Muscle of leg (tissue), 11 donors: ENCODE measurements around the gene SPATA3. TPM values are rescaled to one million over a fixed set of nuclear protein-coding genes. Genes with fewer than 3 reads are reported as not detected.
A peak's percentile ranks its signal among the peaks of the same experiment; 100 is the strongest.

Source experiments
- DNase-seq: peaks from one replicate; pipeline ENCODE4 v3.0.0; 2013
- H3K27ac ChIP-seq: one replicate; pipeline ENCODE4 v1.5.1; 2013; ENCODE audit warnings: mild to moderate bottlenecking, low read length, control low read depth
- H3K27me3 ChIP-seq: one replicate; pipeline ENCODE4 v1.6.1; 2013; ENCODE audit warnings: low read length; ENCODE audit not compliant: control insufficient read depth, insufficient read depth
- H3K36me3 ChIP-seq: one replicate; pipeline ENCODE4 v1.6.1; 2013; ENCODE audit warnings: low read length; ENCODE audit not compliant: control insufficient read depth, insufficient read depth
- H3K4me1 ChIP-seq: one replicate; pipeline ENCODE4 v1.6.1; 2013; ENCODE audit warnings: low read length; ENCODE audit not compliant: control insufficient read depth, insufficient read depth
- H3K4me3 ChIP-seq: one replicate; pipeline ENCODE4 v1.5.1; 2013; ENCODE audit warnings: low read length, control low read depth
- H3K9me3 ChIP-seq: replicated peaks from 2 replicates; pipeline ENCODE4 v1.6.1; 2013; ENCODE audit warnings: low read depth, low read length; ENCODE audit not compliant: control insufficient read depth
- WGBS: methylation state at CpG from one replicate; pipeline ENCODE4 v1.1.5; 2013; ENCODE audit warnings: missing lambda C conversion rate; ENCODE audit not compliant: insufficient coverage; 5-methylcytosine and 5-hydroxymethylcytosine counted together
- polyA plus RNA-seq, 8 donors: library from polyadenylated mRNA; unstranded; fragments of 120-200 nt; gene quantifications; one replicate each; pipeline versions ENCODE4 v1.2.1 to v1.2.3, GENCODE V29; 2013; ENCODE audit warnings: inconsistent platforms in 1 of 8, low replicate concordance in 1 of 8; ENCODE audit not compliant: insufficient read length in 8 of 8, insufficient read depth in 1 of 8
- total RNA-seq: library from RNA; stranded (reverse); fragments of 120-200 nt; gene quantifications from one replicate; pipeline ENCODE4 v1.2.4, GENCODE V29; 2013

SPATA3 gene
- total and polyA plus RNA-seq, 9 donors: not detected

DNA sequence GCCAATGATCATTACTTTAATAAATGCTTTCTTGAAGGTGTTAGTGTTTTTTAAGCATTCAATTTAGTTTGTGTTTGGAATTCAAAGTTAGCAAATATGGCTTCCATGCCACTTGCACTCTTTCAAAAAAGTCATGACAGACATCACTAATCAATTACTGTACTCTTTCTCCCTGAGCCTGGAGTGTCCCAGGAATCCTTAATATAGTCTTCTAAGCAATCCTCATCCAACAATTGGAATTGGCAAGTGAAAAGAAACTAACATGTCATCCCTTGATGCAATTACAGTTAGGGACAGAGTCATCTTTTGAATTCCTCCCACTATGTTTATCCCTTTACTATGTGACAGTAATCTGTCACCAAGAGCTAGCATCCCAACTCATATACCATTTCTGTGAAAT, 41.2 kb upstream of the SPATA3 start:
- no peak for DNase-seq
- Histone ChIP-seq H3K4me1 (no peaks in the 10 kb centered on the region), H3K27me3 (peaks cover 22% of the 10 kb centered on the region), H3K4me3 (no peak overlapping the region), H3K36me3 (no peaks in the 10 kb centered on the region), H3K9me3 (no peaks in the 10 kb centered on the region), H3K27ac (no peak overlapping the region)

DNA sequence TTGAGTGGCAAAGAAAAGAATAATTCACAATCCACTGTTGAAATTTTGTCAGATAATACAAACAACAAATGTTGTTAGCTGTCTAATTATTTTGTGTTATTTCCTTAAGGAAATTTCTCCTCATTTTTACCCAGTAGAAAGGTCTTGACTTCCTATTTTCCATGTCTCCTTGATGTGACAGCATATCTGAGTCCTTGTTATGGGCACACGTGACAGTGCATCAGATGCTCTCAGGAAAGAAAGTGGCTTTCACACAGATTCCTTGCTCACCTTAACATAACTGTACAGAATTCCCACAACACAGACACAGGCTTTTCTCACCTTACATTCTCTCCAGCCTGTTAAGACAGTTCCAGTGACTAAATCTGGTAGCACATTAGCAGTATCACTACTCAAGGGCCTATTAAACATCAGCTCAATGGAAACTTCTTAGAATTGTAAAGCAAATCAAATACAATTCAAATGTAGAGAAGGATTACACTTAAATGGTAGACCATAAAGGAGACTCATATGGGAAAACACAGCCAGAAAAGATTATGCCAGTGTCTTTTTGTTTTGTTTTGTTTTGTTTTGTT, 40.7 kb upstream of the SPATA3 start:
- Histone ChIP-seq H3K36me3 (no peaks in the 10 kb centered on the region), H3K9me3 (no peaks in the 10 kb centered on the region), H3K27me3 (peaks cover 22% of the 10 kb centered on the region), H3K4me3 (no peak overlapping the region), H3K27ac (no peak overlapping the region), H3K4me1 (no peaks in the 10 kb centered on the region)
- WGBS: 50% methylated on average over 1 of the region's 1 CpG
- DNase-seq: no peak

DNA sequence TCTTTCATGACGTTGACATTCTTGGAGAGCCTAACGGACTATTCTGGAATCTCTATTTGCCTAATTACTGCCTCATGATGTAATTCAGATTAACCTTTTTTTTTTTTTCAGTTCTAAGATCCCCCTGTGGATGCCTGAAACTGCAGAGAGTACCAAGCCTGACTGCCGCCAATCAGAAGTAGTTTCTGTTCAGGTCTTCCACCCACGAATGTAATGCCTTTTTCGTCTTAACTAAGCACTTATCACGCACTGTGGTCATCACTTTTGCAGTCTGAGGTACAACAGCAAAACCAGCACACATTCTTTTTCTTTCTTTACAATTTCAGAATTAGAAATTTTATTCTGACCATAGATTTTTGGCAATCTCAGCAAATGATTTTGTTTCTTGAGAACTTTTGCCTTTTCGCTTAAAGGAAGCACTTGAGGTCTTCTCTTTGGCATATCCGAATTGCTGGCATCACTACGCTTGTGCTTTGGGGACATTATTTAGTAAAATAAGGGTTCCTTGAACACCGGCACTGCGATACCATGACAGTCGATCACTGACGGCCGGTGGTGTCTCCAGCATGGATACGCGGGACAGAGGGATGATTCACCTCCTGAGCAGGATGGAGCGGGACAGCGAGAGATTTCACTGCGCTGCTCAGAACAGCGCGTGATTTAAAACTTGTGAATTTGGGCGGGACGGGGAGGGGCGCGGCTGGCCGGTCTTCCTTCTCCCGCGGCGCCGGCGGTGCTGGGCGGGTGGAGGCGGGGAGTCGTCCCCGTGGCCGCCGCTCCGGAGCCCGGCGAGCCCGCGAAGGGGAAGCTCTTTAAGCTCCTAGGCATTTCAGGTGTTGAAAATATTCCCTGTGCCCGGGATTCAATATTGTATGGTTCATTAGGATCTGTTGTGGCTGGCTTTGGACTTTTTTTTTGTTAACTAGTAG, 38.8 kb upstream of the SPATA3 start:
- DNase-seq: peak; percentile 46
- 14% methylated on average over 25 of the region's 43 CpGs for WGBS
- Histone ChIP-seq H3K9me3 (no peaks in the 10 kb centered on the region), H3K27me3 (peaks cover 27% of the 10 kb centered on the region), H3K4me1 (no peaks in the 10 kb centered on the region), H3K27ac (no peak overlapping the region), H3K36me3 (no peaks in the 10 kb centered on the region), H3K4me3 (peak overlapping the region; percentile 4)

DNA sequence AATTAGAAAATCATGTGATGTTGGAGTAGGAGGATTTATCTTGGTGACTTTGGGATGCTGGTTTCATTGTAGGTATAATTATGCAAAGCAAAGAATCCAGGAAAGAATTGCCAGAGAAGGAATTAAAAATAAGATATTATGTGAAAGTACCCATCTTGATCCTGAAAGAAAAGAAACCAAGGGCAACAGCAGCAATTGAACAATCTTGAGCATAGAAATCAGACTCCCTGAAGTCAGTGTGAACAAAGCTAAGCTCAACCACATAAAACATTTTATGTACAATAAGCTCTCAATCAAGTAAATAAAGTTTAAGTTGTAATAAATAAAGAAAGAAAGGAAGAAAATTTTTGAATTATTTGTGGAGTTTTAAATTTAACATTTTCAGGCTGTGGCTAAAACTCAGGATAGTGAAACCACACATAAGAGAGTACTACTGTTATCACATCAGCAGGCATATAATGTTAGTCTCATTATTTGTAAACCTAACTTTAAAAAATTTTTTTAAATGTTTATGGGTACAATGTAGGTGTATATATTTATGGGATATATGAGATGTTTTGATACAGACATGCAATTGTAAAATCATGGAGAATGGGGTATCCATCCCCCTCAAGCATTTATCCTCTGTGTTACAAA, 38.0 kb upstream of the SPATA3 start:
- no peak for DNase-seq
- H3K36me3 ChIP-seq: no peaks in the 10 kb centered on the region
- no peaks in the 10 kb centered on the region for H3K4me1 ChIP-seq
- no peak overlapping the region for H3K27ac ChIP-seq
- H3K27me3 ChIP-seq: peaks cover 27% of the 10 kb centered on the region
- H3K4me3 ChIP-seq: no peak overlapping the region
- H3K9me3 ChIP-seq: no peaks in the 10 kb centered on the region

DNA sequence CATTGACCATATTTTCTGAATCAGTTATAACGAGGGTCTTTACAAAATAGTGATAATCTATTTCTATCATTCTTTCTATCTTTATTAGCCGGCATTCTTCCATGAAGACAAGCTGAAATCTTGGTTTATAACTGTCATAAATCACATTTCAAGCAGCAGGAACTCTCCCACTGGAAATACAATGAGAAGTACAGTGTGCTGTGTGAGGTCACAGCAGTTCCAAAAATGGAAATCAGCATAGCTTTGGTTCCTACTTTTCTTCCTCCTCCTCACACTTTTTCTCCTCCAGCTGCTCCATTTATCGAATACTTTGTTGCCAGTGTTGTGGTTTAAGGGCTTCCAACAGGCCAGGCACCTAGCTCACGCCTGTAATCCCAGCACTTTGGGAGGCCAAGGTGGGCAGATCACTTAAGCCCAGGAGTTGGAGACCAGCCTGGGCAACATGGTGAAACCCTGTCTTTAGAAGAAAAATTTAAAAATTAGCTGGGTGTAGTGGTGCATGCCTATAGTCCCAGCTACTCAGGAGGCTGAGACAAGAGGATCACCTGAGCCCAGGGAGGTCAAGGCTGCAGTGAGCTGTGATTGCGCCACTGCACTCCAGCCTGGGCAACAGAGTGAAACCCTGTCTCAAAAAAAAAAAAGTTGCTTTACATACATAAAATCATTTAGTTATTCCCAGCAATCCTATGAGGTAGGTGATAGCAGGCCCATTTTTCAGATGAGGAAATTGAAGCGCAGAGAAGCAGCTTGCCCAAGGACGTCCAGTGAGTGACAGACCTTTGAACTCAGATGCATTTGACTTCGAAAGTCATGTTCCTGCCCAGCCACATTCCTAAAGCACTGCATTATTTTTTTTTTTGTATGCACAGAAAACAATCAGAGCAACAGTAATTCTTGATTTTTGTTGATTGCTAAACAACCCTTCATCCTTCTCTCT, 36.8 kb upstream of the SPATA3 start:
- H3K36me3 ChIP-seq: no peaks in the 10 kb centered on the region
- 85% methylated on average over 4 of the region's 8 CpGs for WGBS
- no peak for DNase-seq
- no peak overlapping the region for H3K4me3 ChIP-seq
- no peak overlapping the region for H3K27ac ChIP-seq
- no peaks in the 10 kb centered on the region for H3K9me3 ChIP-seq
- H3K27me3 ChIP-seq: peaks cover 27% of the 10 kb centered on the region
- no peaks in the 10 kb centered on the region for H3K4me1 ChIP-seq

DNA sequence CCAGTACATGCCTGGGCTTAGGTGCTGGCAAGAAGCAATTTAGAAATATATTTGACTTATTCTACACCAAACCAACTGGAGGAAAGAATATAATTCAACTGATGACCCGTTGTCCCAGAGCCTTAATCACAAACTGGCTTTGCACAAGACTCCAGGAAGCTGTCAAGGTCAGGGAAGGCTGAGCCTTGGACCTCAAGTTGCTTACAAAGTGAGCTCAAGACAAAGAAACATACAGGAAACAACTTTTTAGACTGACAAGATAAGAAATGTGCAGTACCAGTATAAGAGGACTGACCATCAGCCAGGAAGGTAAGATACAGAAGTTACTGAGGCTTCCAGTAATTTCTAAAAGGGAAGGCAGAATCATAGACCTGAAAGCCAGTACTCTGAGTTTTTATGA, 35.9 kb upstream of the SPATA3 start:
- WGBS: 75% methylated on average over 1 of the region's 1 CpG
- Histone ChIP-seq H3K4me1 (no peaks in the 10 kb centered on the region), H3K4me3 (no peak overlapping the region), H3K27me3 (peaks cover 27% of the 10 kb centered on the region), H3K27ac (no peak overlapping the region), H3K36me3 (no peaks in the 10 kb centered on the region), H3K9me3 (no peaks in the 10 kb centered on the region)
- no peak for DNase-seq

DNA sequence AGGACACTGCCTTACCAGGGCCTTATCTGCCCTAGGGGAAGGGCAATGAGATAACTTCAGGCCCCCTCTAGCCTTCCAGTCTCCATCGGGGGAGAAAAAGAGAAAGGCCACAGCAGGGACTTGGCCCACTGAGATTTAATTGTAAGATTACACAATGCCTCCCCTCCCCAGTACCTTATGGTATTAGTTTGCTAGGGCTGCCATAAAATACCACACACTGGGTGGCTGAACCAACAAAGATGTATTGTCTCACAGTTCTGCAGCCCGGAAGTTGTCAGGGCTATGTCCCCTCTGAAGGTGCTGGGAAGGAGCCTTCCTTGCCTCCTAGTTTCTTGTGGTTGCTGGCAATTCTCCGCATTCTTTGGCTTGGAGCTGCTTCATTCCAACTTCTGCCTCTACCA, 34.8 kb upstream of the SPATA3 start:
- WGBS: no CpG with 5 or more reads among the region's 3 CpGs

DNA sequence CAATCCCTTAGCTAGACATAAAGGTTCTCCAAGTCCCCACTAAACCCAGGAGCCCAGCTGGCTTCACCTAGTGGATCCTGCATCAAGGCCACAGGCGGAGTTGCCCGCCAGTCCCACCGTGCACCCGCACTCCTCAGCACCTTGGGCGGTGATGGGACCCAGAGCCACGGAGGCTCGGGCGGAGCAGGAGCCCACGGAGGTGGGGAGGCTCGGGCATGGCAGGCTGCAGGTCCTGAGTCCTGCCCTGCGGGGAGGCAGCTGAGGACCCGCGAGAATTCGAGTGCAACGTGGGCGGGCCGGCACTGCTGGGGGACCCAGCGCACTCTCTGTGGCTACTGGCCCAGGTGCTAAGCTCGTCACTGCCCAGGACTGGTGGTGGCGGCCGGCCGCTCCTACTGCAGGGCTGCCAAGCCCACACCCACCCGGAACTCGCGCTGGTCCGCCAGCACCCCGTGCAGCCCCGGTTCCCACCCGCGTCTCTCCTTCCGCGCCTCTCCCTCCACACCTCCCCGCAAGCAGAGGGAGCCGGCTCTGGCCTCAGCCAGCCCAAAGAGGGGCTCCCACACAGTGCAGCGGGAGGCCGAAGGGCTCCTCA, 31.7 kb upstream of the SPATA3 start:
- no peaks in the 10 kb centered on the region for H3K9me3 ChIP-seq
- WGBS: 93% methylated on average over 21 of the region's 36 CpGs
- H3K4me3 ChIP-seq: no peak overlapping the region
- H3K4me1 ChIP-seq: no peaks in the 10 kb centered on the region
- H3K27me3 ChIP-seq: peaks cover 5% of the 10 kb centered on the region
- H3K27ac ChIP-seq: no peak overlapping the region
- no peak for DNase-seq
- H3K36me3 ChIP-seq: no peaks in the 10 kb centered on the region

More for the DNA sequence above, 34.8 kb upstream of the SPATA3 start:
- no peak for DNase-seq
- Histone ChIP-seq H3K9me3 (no peaks in the 10 kb centered on the region), H3K27ac (no peak overlapping the region), H3K36me3 (no peaks in the 10 kb centered on the region), H3K27me3 (peaks cover 22% of the 10 kb centered on the region), H3K4me3 (no peak overlapping the region), H3K4me1 (no peaks in the 10 kb centered on the region)

DNA sequence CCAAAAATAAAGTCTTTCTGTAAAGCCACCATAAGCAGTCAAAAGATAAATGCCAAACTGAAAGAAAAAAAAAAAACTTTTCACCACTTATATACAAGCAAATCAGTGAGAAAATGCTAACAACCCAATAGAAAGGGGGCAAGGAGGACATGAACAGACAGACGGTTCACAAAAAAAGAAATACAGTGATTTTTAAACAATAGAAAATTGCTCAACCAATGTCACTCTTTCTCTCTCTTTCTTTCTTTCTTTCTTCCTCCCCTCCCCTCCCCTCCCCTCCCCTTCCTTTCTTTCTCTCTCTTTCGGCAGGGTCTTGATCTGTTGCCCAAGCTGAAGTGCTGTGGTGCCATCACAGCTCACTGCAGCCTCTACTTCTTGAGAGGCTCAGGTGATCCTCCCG, 28.8 kb upstream of the SPATA3 start:
- Histone ChIP-seq H3K4me3 (no peak overlapping the region), H3K4me1 (no peaks in the 10 kb centered on the region), H3K36me3 (no peaks in the 10 kb centered on the region), H3K27me3 (no peaks in the 10 kb centered on the region), H3K9me3 (no peaks in the 10 kb centered on the region), H3K27ac (no peak overlapping the region)
- WGBS: 75% methylated on average over 2 of the region's 3 CpGs
- DNase-seq: no peak
